ENCODE measurements around the gene REC114. TPM values are rescaled to one million over a fixed set of nuclear protein-coding genes. Genes with fewer than 3 reads are reported as not detected.

REC114 gene
- total and polyA plus RNA-seq, 2 of the 8 experiments (the other 6 are each of a cell fraction or from before 2014, with no cell fraction given): 0.12 TPM; not detected in 1

GRCh38 chr15:73568564-73569280, 125.8 kb downstream of the REC114 start (continued):
- TF ChIP-seq JUN (IDR thresholded peaks at IDR 0.05; ENCODE audit: low read depth, low read length) (no peak), RFX5 (IDR thresholded peaks at IDR 0.05; ENCODE audit: borderline replicate concordance, low read depth, low read length) (no peak), CTBP2 (IDR thresholded peaks at IDR 0.05; ENCODE audit: borderline replicate concordance, insufficient read depth, insufficient read length, low read length) (no peak), RXRA (IDR thresholded peaks at IDR 0.05; ENCODE audit: insufficient read depth, low read depth, low read length) (no peak), KDM4A (IDR thresholded peaks at IDR 0.05; ENCODE audit: low read depth, low read length, severe bottlenecking) (no peak)
